Fibroblast of gingiva (primary cell): ENCODE measurements around the gene PPARA.

Source experiments
- DNase-seq: peaks from one replicate; pipeline ENCODE4 v3.0.0-alpha.2; 2011; ENCODE audit warnings: low read depth

Gene PPARA

GRCh38 chr22:46113910-46114517 lies 36.3 kb upstream of the PPARA start:
- DNase-seq: peak; percentile 36

GRCh38 chr22:46114518-46115387 lies 35.6 kb upstream of the PPARA start:
- peak; percentile 35 for DNase-seq

GRCh38 chr22:46115388-46115678 lies 35.0 kb upstream of the PPARA start:
- DNase-seq: peak; percentile 35

GRCh38 chr22:46115755-46116490 lies 34.4 kb upstream of the PPARA start:
- DNase-seq: peak; percentile 39

- DNase-seq: peak; percentile 86
These were observed 33.8 kb upstream of the PPARA start for GRCh38 chr22:46116491-46116958.

- peak; percentile 46 for DNase-seq
These were observed 32.8 kb upstream of the PPARA start for GRCh38 chr22:46117206-46118199.

- peak; percentile 54 for DNase-seq
These were observed 31.1 kb upstream of the PPARA start for GRCh38 chr22:46119093-46119728.

- DNase-seq: peak; percentile 93
These were observed 30.5 kb upstream of the PPARA start for GRCh38 chr22:46119729-46120419.

GRCh38 chr22:46120420-46120737 lies 29.9 kb upstream of the PPARA start:
- no peak for DNase-seq

- peak; percentile 27 for DNase-seq
These were observed 29.2 kb upstream of the PPARA start for GRCh38 chr22:46121079-46121478.

- peak; percentile 27 for DNase-seq
These were observed 28.6 kb upstream of the PPARA start for GRCh38 chr22:46121523-46122287.

GRCh38 chr22:46122511-46122971 lies 27.8 kb upstream of the PPARA start:
- DNase-seq: peak; percentile 57

- DNase-seq: no peak
These were observed 27.2 kb upstream of the PPARA start for GRCh38 chr22:46122980-46123693.

GRCh38 chr22:46123694-46124382 lies 26.5 kb upstream of the PPARA start:
- no peak for DNase-seq

GRCh38 chr22:46124383-46125144 lies 25.8 kb upstream of the PPARA start:
- DNase-seq: no peak

GRCh38 chr22:46125311-46125710 lies 25.0 kb upstream of the PPARA start:
- no peak for DNase-seq
